HL-60/S4 treated with retinoic acid at 250 ng/mL for 4 days and 3 days (cell line): ENCODE results near the gene ATP6V1F.

Experiments used
- in situ Hi-C: fragments of 300-500 bp; cut with MboI; formaldehyde crosslinking; loops from 2 replicates; pipeline ENCODE4 v1.7.0; 2022; ENCODE audit warnings: low sequenced_read_pairs

Gene ATP6V1F

GRCh38 chr7:128892521-128893250 lies 30.0 kb downstream of the ATP6V1F start:
- in situ Hi-C loops, result loop anchor here (25.0 kb wide), 1 partner anchor 280 kb away; no protein-coding TSS in a partner anchor

- in situ Hi-C loops, result loop anchor here (25.0 kb wide), 1 partner anchor 281 kb away; no protein-coding TSS in a partner anchor
Measured at GRCh38 chr7:128893251-128894100, 30.8 kb downstream of the ATP6V1F start.

GRCh38 chr7:128894101-128894440 lies 31.4 kb downstream of the ATP6V1F start:
- in situ Hi-C loops, result loop anchor here (25.0 kb wide), 1 partner anchor 282 kb away; no protein-coding TSS in a partner anchor

- in situ Hi-C loops, result loop anchor here (25.0 kb wide), 1 partner anchor 283 kb away; no protein-coding TSS in a partner anchor
Measured at GRCh38 chr7:128895320-128895719, 32.7 kb downstream of the ATP6V1F start.

- in situ Hi-C loops, result loop anchor here (25.0 kb wide), 1 partner anchor 287 kb away; no protein-coding TSS in a partner anchor
Measured at GRCh38 chr7:128899392-128899791, 36.7 kb downstream of the ATP6V1F start.

GRCh38 chr7:128900237-128900636 lies 37.6 kb downstream of the ATP6V1F start:
- in situ Hi-C loops, result loop anchor here (10.0 kb wide), 1 partner anchor 195 kb away; no protein-coding TSS in a partner anchor

- in situ Hi-C loops, result loop anchor here (10.0 kb wide), 1 partner anchor 192 kb away; no protein-coding TSS in a partner anchor
Measured at GRCh38 chr7:128902761-128903585, 40.3 kb downstream of the ATP6V1F start.

- in situ Hi-C loops, result loop anchor here (10.0 kb wide), 1 partner anchor 191 kb away; no protein-coding TSS in a partner anchor
Measured at GRCh38 chr7:128903621-128904361, 41.1 kb downstream of the ATP6V1F start.

- in situ Hi-C loops, result loop anchor here (10.0 kb wide), 1 partner anchor 190 kb away; no protein-coding TSS in a partner anchor
Measured at GRCh38 chr7:128904381-128905197, 41.9 kb downstream of the ATP6V1F start.

GRCh38 chr7:128906001-128906765 lies 43.5 kb downstream of the ATP6V1F start:
- in situ Hi-C loops, result loop anchor here (10.0 kb wide), 1 partner anchor 189 kb away; no protein-coding TSS in a partner anchor

GRCh38 chr7:128906766-128907559 lies 44.3 kb downstream of the ATP6V1F start:
- in situ Hi-C loops, result loop anchor here (10.0 kb wide), 1 partner anchor 188 kb away; no protein-coding TSS in a partner anchor

- in situ Hi-C loops, result loop anchor here (10.0 kb wide), 1 partner anchor 186 kb away; no protein-coding TSS in a partner anchor
Measured at GRCh38 chr7:128908750-128909624, 46.3 kb downstream of the ATP6V1F start.

- in situ Hi-C loops, result loop anchor here (10.0 kb wide), 1 partner anchor 185 kb away; no protein-coding TSS in a partner anchor
Measured at GRCh38 chr7:128909625-128910568, 47.2 kb downstream of the ATP6V1F start.

GRCh38 chr7:128910569-128910945 lies 47.9 kb downstream of the ATP6V1F start, which contains the start of gene KCP:
Gene KCP, minus strand, starts transcription at chr7:128910709. Its CDS starts 33 bp downstream, at chr7:128910676.
- in situ Hi-C loops, result no loop called here

- in situ Hi-C loops, result no loop called here
Measured at GRCh38 chr7:128911423-128912031, 48.9 kb downstream of the ATP6V1F start.
